Measurements from ENCODE around the gene SLC6A20.

DNA sequence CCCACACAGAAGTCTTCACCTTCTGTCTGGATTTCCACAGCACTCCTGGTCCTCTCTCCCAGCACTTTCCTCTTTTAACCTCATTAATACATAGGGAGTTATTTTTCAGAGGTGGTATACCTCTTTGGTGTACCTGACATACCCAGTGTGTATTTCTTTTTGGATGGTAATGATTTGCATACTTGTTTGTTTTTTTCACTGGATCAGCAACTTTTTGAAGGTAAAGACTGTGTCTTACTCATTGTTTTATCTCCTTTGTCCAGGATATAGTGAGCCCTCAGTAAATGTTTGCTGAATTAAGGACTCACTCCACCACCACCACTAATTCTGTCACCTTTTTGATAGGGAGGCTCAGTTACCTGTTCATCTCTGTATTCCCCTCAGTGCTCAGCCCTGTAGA, 55.1 kb downstream of the SLC6A20 start:
- no peak for TF ChIP-seq POLR2A (IDR thresholded peaks at IDR 0.05)
- TF ChIP-seq, protein P1, sequence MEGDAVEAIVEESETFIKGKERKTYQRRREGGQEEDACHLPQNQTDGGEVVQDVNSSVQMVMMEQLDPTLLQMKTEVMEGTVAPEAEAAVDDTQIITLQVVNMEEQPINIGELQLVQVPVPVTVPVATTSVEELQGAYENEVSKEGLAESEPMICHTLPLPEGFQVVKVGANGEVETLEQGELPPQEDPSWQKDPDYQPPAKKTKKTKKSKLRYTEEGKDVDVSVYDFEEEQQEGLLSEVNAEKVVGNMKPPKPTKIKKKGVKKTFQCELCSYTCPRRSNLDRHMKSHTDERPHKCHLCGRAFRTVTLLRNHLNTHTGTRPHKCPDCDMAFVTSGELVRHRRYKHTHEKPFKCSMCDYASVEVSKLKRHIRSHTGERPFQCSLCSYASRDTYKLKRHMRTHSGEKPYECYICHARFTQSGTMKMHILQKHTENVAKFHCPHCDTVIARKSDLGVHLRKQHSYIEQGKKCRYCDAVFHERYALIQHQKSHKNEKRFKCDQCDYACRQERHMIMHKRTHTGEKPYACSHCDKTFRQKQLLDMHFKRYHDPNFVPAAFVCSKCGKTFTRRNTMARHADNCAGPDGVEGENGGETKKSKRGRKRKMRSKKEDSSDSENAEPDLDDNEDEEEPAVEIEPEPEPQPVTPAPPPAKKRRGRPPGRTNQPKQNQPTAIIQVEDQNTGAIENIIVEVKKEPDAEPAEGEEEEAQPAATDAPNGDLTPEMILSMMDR (IDR thresholded peaks at IDR 0.05) = no peak

Measured in lower leg skin (tissue), 3 donors.